IMR-90 (cell line): ENCODE measurements around the gene MLLT1.

ENCODE experiments used
- BHLHE40 ChIP-seq: fragments of 150-350 bp; IDR thresholded peaks from 2 replicates; pipeline ENCODE4 v1.6.1; 2016; ENCODE audit warnings: mild to moderate bottlenecking, low read depth, low read length
- CEBPB ChIP-seq: IDR thresholded peaks from 2 replicates; pipeline ENCODE4 v1.6.1; 2012; ENCODE audit warnings: low read depth, low read length, improper control_type of control experiment
- CTCF ChIP-seq: conservative IDR thresholded peaks from 2 replicates; pipeline ENCODE4 v1.5.1; 2012; ENCODE audit warnings: mild to moderate bottlenecking, low read depth, low read length, improper control_type of control experiment
- ELK1 ChIP-seq: fragments of 150-350 bp; IDR thresholded peaks from 2 replicates; pipeline ENCODE4 v1.6.1; 2016; ENCODE audit warnings: low read depth, mild to moderate bottlenecking, low read length, moderate library complexity, borderline replicate concordance
- FOS ChIP-seq: fragments of 150-350 bp; IDR thresholded peaks from 2 replicates; pipeline ENCODE4 v1.6.1; 2016; ENCODE audit warnings: low read depth, low read length
- MAFK ChIP-seq: IDR thresholded peaks from 2 replicates; pipeline ENCODE4 v1.6.1; 2012; ENCODE audit warnings: low read depth, low read length, improper control_type of control experiment
- MAZ ChIP-seq: IDR thresholded peaks from 2 replicates; pipeline ENCODE4 v1.6.1; 2012; ENCODE audit warnings: low read depth, mild to moderate bottlenecking, low read length, improper control_type of control experiment, moderate library complexity, borderline replicate concordance
- MXI1 ChIP-seq: IDR thresholded peaks from 2 replicates; pipeline ENCODE4 v1.6.1; 2012; ENCODE audit warnings: low read depth, mild to moderate bottlenecking, low read length, moderate library complexity, borderline replicate concordance
- POLR2A ChIP-seq: IDR thresholded peaks from 2 replicates; pipeline ENCODE4 v1.6.1; 2012; ENCODE audit warnings: mild to moderate bottlenecking, low read depth, low read length
- RAD21 ChIP-seq: IDR thresholded peaks from 2 replicates; pipeline ENCODE4 v1.6.1; 2012; ENCODE audit warnings: low read length, improper control_type of control experiment
- RCOR1 ChIP-seq: IDR thresholded peaks from 2 replicates; pipeline ENCODE4 v1.6.1; 2012; ENCODE audit warnings: mild to moderate bottlenecking, low read length, improper control_type of control experiment; ENCODE audit not compliant: insufficient replicate concordance
- RFX5 ChIP-seq: IDR thresholded peaks from 2 replicates; pipeline ENCODE4 v1.8.0; 2012; ENCODE audit warnings: low read depth, mild to moderate bottlenecking, low read length, moderate library complexity
- SMC3 ChIP-seq: fragments of 150-350 bp; IDR thresholded peaks from 2 replicates; pipeline ENCODE4 v1.6.1; 2016; ENCODE audit warnings: low read depth, mild to moderate bottlenecking, antibody characterized with exemption, low read length, moderate library complexity
- USF2 ChIP-seq: fragments of 150-350 bp; IDR thresholded peaks from 2 replicates; pipeline ENCODE4 v1.6.1; 2017; ENCODE audit warnings: mild to moderate bottlenecking, antibody characterized with exemption, low read length, low read depth

GRCh38 chr19:6181119-6181518 lies 98.7 kb downstream of the MLLT1 start:
- TF ChIP-seq CTCF (no peak), POLR2A (no peak), FOS (no peak), MAZ (no peak), CEBPB (no peak), SMC3 (no peak), RAD21 (no peak), MXI1 (no peak), BHLHE40 (no peak), USF2 (no peak), ELK1 (no peak), RCOR1 (no peak), MAFK (no peak), RFX5 (no peak)
